Fibroblast of mammary gland (primary cell): ENCODE data around the gene CDH23.
A peak's percentile ranks its signal among the peaks of the same experiment; 100 is the strongest.

Experiments
- DNase-seq: peaks from one replicate; pipeline ENCODE4 v3.0.0-alpha.2; 2010; ENCODE audit warnings: low read depth
- H3K4me3 ChIP-seq: 2 replicates; pipeline ENCODE4 v1.5.1; 2011; ENCODE audit warnings: low read depth, mild to moderate bottlenecking, low read length, moderate library complexity; ENCODE audit not compliant: control insufficient read depth
- TF ChIP-seq, protein P1 (sequence below): conservative IDR thresholded peaks from 2 replicates; pipeline ENCODE4 v1.5.1; 2011; ENCODE audit warnings: low read depth, low read length, inconsistent platforms; ENCODE audit not compliant: control insufficient read depth, insufficient read depth

Gene CDH23

DNA sequence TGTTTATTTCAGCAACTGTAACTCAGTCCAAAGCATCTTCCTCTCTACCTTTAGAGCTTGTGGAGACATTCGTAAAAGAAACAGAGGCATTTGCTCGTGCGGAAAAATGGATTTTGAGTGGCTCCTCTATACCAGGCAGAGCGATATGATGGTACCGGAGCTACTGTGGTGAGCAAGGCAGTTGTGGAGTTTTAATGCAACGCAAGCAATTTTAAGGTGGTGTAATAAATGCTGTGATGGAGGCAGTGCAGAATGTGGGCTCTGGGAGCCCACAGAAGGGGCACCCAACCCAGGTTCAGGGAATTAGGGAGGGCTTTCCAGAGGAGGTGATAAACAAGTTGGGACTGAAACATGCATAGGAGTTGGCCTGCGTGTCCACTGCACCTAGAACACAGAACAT lies 149.5 kb downstream of the CDH23 start:
- H3K4me3 ChIP-seq, result no peak overlapping the region
- DNase-seq, result no peak
- TF ChIP-seq, protein P1, sequence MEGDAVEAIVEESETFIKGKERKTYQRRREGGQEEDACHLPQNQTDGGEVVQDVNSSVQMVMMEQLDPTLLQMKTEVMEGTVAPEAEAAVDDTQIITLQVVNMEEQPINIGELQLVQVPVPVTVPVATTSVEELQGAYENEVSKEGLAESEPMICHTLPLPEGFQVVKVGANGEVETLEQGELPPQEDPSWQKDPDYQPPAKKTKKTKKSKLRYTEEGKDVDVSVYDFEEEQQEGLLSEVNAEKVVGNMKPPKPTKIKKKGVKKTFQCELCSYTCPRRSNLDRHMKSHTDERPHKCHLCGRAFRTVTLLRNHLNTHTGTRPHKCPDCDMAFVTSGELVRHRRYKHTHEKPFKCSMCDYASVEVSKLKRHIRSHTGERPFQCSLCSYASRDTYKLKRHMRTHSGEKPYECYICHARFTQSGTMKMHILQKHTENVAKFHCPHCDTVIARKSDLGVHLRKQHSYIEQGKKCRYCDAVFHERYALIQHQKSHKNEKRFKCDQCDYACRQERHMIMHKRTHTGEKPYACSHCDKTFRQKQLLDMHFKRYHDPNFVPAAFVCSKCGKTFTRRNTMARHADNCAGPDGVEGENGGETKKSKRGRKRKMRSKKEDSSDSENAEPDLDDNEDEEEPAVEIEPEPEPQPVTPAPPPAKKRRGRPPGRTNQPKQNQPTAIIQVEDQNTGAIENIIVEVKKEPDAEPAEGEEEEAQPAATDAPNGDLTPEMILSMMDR, result no peak

DNA sequence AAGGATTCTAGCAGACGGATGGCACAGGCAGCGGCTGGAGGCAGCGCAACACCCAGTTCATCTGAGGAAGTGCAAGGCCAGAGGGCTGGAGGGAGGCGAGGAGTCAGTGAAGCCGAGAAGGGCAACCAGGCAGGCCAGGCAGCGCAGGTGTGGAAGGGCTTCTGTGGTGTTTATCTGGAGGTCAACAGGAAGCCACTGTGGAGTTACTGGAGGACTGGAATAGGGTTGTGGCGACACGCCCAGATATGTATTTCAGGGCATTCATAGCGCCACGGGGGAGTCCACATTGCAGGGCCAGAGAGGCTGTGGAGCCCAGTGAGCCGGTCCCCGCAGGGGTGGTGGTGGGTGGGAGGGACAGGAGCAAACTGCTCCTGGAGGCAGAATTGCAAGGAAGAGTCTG lies 150.6 kb downstream of the CDH23 start:
- TF ChIP-seq, protein P1, result no peak
- no peak overlapping the region for H3K4me3 ChIP-seq
- DNase-seq, result no peak

DNA sequence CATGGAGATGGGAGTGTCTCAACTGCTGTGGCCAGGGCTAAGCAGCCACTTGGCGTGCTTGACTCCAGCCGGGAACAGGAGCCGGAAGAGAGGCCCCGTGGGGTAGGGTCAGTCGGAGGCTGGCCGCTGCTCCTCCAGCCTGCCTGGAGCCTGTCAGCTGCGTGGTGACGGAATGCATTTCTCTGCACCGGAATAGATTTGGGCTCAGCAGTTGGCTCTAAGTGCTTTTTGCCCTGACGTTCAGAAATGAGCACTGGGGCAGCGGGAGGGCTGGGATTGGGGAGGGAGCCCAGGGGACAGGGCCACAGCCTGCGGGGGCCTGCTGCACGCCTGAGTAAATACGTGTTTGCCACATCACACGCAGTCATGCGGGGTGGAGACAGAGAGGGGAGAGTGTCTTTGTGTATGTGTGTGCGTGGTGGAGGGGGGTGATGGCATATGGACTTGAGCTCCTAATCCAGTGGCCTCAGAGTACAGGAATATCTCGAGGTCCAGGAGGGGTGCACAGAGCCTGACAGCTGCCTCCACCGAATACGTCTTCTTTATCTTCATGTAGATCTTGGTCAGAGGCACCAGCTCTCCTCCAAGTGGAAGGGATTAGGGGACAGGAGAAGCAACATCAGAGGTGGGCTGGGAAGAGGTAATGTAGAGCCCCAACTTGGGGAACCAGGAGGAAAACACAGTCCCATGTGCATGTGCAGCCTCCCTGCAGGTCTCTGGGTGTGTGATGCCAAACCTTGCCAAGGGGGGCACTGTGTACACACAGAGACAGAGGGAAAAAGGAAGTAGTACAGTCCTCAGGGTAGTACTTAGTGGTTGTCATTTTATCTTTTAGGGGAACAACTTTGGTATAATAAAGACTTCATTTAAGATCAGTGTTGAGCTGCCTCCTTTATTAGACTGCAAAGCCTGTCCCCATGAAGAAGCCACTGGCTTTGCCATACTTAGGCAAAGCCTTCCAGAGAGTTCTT lies 151.4 kb downstream of the CDH23 start:
- no peak overlapping the region for H3K4me3 ChIP-seq
- peak; percentile 27 for DNase-seq
- TF ChIP-seq, protein P1, result peak; percentile 43

DNA sequence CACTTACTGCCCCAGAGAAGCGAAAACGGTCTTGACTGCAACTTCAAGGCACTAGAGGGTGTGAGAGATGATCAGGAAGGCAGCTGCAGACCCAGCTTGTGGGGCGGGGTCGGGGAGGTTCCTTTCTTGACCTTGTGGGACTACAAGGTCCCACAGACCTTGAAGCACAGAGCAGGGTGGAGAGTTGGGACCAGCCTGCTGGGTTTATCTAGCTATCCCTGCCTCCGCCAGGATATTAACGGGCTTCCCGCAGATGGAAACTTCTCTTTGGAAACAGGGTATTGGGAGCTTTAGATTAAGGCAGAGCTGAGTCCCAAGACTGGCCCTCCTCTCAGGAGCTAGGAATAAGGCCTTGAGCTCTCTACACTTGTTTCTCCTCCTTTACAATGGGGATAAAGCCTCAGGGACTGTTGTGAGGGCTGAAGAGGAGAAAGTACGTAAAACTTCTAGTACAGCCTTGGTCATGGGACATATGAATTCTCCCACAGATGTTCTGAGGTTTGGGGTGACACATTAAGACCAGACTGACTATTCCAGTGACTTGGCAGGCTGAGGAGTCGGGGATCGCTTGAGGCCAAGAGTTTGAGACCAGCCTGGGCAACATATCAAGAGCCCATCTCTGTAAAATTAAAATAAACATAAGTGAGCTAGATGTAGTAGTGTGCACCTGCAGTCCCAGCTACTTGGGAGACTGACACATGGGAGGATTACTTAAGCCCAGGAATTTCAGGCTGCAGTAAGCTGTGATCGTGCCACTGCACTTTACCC lies 153.2 kb downstream of the CDH23 start:
- no peak for DNase-seq
- no peak overlapping the region for H3K4me3 ChIP-seq
- TF ChIP-seq, protein P1, result no peak

DNA sequence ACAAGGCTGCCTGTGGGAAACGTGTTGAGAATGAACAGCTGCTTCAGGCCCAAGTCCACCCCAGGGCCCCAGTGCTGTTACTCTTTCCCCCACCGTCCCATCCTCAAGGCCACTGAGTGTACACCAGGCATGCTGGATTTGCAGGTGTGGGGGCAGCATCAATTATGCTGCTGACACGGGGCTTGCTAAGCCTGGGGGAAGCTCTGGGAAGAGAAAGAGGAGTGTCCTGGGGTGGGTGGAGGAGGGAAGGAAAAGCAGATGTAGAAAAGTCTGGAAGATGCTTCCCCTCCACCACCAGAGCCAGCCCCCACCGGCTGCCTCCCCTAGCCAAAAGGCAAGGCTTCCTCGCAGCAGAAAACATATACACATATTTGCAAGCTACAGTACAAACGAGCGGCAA lies 153.9 kb downstream of the CDH23 start:
- TF ChIP-seq, protein P1, result no peak
- no peak overlapping the region for H3K4me3 ChIP-seq
- no peak for DNase-seq

DNA sequence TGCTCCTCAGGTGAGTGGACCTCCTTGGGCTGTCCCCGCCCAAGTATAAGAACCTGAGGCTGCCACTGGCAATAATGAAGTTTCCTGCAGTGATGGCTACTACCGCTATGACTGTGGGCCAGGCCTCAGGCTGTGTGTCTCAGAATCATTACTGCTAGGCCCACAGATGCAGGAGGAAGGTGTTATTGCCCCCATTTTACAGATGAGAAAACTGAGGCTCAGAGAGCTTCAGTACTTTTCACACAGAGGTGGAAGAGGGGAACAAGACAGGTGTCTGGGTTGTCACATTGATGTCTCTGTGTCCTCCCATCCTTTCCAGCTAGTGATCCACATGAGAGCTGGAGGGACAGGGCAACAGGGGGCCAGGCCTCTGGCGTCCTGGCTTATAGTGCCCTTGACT lies 155.2 kb downstream of the CDH23 start:
- TF ChIP-seq, protein P1, result no peak
- no peak for DNase-seq
- H3K4me3 ChIP-seq, result no peak overlapping the region
